KMS-11 (cell line): Measurements from ENCODE around the gene MMP14.
A peak's percentile ranks its signal among the peaks of the same experiment; 100 is the strongest.

Experiments used
- H2AFZ ChIP-seq: fragments of 200-600 bp; sonication (generic); 2 replicates; pipeline ENCODE4 v1.6.1; 2016; ENCODE audit warnings: antibody characterized with exemption, mixed run types, low read depth
- H3K27ac ChIP-seq: fragments of 200-600 bp; sonication (generic); 2 replicates; pipeline ENCODE4 v1.6.1; 2016; ENCODE audit warnings: mild to moderate bottlenecking, mixed run types
- H3K27me3 ChIP-seq: fragments of 200-600 bp; sonication (generic); 2 replicates; pipeline ENCODE4 v1.6.1; 2017; ENCODE audit warnings: mild to moderate bottlenecking, low read depth, mixed run types, moderate library complexity; ENCODE audit not compliant: insufficient read depth
- H3K36me3 ChIP-seq: fragments of 200-600 bp; sonication (generic); 2 replicates; pipeline ENCODE4 v1.6.1; 2017; ENCODE audit warnings: mild to moderate bottlenecking, mixed run types; ENCODE audit not compliant: insufficient read depth
- H3K4me1 ChIP-seq: fragments of 200-600 bp; sonication (generic); 2 replicates; pipeline ENCODE4 v1.6.1; 2016; ENCODE audit warnings: mild to moderate bottlenecking, low read depth, mixed run types; ENCODE audit not compliant: poor library complexity, severe bottlenecking
- H3K4me2 ChIP-seq: fragments of 200-600 bp; sonication (generic); 2 replicates; pipeline ENCODE4 v1.7.0; 2016; ENCODE audit warnings: mild to moderate bottlenecking, mixed run types
- H3K4me3 ChIP-seq: fragments of 200-600 bp; sonication (generic); IDR thresholded peaks from 2 replicates; pipeline ENCODE4 v1.6.1; 2017; ENCODE audit warnings: low read depth, low read length, mixed read lengths; ENCODE audit not compliant: insufficient read depth
- H3K79me2 ChIP-seq: fragments of 200-600 bp; sonication (generic); 2 replicates; pipeline ENCODE4 v1.6.1; 2016; ENCODE audit warnings: low read depth, mixed run types; ENCODE audit not compliant: insufficient read depth
- H3K9ac ChIP-seq: fragments of 200-600 bp; sonication (generic); 2 replicates; pipeline ENCODE4 v1.6.1; 2016; ENCODE audit warnings: mild to moderate bottlenecking, mixed run types
- H4K20me1 ChIP-seq: fragments of 200-600 bp; sonication (generic); 2 replicates; pipeline ENCODE4 v1.6.1; 2016; ENCODE audit warnings: mild to moderate bottlenecking, mixed run types; ENCODE audit not compliant: insufficient read depth
- TF ChIP-seq, protein P1 (sequence below): fragments of 200-600 bp; sonication (generic); conservative IDR thresholded peaks from 2 replicates; pipeline ENCODE4 v1.6.1; 2017; ENCODE audit warnings: low read depth, mild to moderate bottlenecking, antibody characterized with exemption, low read length, moderate library complexity, mixed read lengths

Gene MMP14

GRCh38 chr14:22870811-22871223 is 34.4 kb downstream of the MMP14 start:
- Histone ChIP-seq H4K20me1 (no peaks in the 10 kb centered on the region), H3K4me2 (peak overlapping the region; percentile 95), H3K27ac (peak overlapping the region; percentile 69), H3K9ac (peak overlapping the region; percentile 20; the same call in 1 of the 2 replicates), H3K27me3 (no peaks in the 10 kb centered on the region), H3K4me3 (no peak overlapping the region), H3K79me2 (no peaks in the 10 kb centered on the region), H3K36me3 (no peaks in the 10 kb centered on the region), H2AFZ (peak overlapping the region; percentile 53; the same call in 1 of the 2 replicates), H3K4me1 (peaks cover 22% of the 10 kb centered on the region)
- TF ChIP-seq, protein P1, sequence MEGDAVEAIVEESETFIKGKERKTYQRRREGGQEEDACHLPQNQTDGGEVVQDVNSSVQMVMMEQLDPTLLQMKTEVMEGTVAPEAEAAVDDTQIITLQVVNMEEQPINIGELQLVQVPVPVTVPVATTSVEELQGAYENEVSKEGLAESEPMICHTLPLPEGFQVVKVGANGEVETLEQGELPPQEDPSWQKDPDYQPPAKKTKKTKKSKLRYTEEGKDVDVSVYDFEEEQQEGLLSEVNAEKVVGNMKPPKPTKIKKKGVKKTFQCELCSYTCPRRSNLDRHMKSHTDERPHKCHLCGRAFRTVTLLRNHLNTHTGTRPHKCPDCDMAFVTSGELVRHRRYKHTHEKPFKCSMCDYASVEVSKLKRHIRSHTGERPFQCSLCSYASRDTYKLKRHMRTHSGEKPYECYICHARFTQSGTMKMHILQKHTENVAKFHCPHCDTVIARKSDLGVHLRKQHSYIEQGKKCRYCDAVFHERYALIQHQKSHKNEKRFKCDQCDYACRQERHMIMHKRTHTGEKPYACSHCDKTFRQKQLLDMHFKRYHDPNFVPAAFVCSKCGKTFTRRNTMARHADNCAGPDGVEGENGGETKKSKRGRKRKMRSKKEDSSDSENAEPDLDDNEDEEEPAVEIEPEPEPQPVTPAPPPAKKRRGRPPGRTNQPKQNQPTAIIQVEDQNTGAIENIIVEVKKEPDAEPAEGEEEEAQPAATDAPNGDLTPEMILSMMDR = no peak

- H3K27me3 ChIP-seq = no peaks in the 10 kb centered on the region
- TF ChIP-seq, protein P1 = no peak
- no peaks in the 10 kb centered on the region for H3K36me3 ChIP-seq
- peak within 1 kb of the TSS; percentile 69 for H3K27ac ChIP-seq
- no peaks in the 10 kb centered on the region for H4K20me1 ChIP-seq
- H2AFZ ChIP-seq = peak within 1 kb of the TSS; percentile 53
- peak within 1 kb of the TSS; percentile 95 for H3K4me2 ChIP-seq
- peak within 1 kb of the TSS; percentile 58 for H3K9ac ChIP-seq
- peaks cover 22% of the 10 kb centered on the region for H3K4me1 ChIP-seq
- no peak within 1 kb of the TSS for H3K4me3 ChIP-seq
- H3K79me2 ChIP-seq = no peaks in the 10 kb centered on the region
These were observed 35.0 kb downstream of the MMP14 start, which contains the start of gene LRP10 for GRCh38 chr14:22871224-22872032. Gene LRP10 (plus strand): TSS chr14:22871740. CDS start chr14:22872304, 564 bp downstream.

DNA sequence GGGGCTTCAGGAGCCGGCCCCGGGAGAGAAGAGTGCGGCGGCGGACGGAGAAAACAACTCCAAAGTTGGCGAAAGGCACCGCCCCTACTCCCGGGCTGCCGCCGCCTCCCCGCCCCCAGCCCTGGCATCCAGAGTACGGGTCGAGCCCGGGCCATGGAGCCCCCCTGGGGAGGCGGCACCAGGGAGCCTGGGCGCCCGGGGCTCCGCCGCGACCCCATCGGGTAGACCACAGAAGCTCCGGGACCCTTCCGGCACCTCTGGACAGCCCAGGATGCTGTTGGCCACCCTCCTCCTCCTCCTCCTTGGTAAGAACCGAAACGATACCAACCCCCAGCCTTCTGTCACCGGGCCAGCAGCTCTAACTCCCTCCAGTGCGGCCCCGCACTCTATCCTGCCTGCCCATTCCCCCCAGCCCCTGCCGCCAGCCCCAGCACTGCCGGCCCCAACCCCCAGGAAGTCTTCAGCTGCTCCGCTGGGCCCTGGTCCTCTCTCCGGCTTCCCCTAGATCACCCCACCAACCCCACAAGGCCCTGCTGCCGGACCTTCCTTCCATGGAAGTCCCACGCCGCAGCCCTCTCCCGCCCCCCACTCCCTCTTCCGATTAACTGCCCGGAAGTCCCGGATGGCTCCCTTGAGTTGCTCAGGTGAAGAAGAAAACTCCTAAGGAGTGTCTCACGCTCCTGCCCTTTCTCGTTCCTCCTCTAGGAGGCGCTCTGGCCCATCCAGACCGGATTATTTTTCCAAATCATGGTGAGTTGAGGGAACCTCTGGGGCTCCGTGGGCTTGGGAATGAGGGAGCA is 35.8 kb downstream of the MMP14 start:
- Histone ChIP-seq H3K4me3 (no peak overlapping the region), H4K20me1 (no peaks in the 10 kb centered on the region), H3K79me2 (no peaks in the 10 kb centered on the region), H3K4me2 (peak overlapping the region; percentile 95), H2AFZ (peak overlapping the region; percentile 53), H3K27ac (peak overlapping the region; percentile 69), H3K27me3 (no peaks in the 10 kb centered on the region), H3K9ac (peak overlapping the region; percentile 58), H3K36me3 (no peaks in the 10 kb centered on the region), H3K4me1 (peaks cover 22% of the 10 kb centered on the region)
- TF ChIP-seq, protein P1 = peak; percentile 92

- Histone ChIP-seq H3K4me2 (peak overlapping the region; percentile 95), H3K27ac (peak overlapping the region; percentile 69; the same call in 1 of the 2 replicates), H3K27me3 (no peaks in the 10 kb centered on the region), H3K36me3 (no peaks in the 10 kb centered on the region), H4K20me1 (no peaks in the 10 kb centered on the region), H3K9ac (peak overlapping the region; percentile 58; the same call in 1 of the 2 replicates), H3K4me1 (peaks cover 22% of the 10 kb centered on the region), H2AFZ (peak overlapping the region; percentile 53; the same call in 1 of the 2 replicates), H3K79me2 (no peaks in the 10 kb centered on the region), H3K4me3 (no peak overlapping the region)
- TF ChIP-seq, protein P1 = peak; percentile 63
These were observed 36.6 kb downstream of the MMP14 start for GRCh38 chr14:22872833-22873520.
